Stimulated activated CD4-positive, alpha-beta T cell treated with anti-CD3 and anti-CD28 coated beads, Interleukin-1b, Interleukin-23, amount 100 ng/mL, for 1 hour (primary cell): ENCODE results near the gene ASIC4.
A peak's percentile ranks its signal among the peaks of the same experiment; 100 is the strongest.

ENCODE experiments used
- DNase-seq, 2 donors: peaks; one replicate each; pipeline ENCODE4 v3.0.0-alpha.2; 2020; ENCODE audit warnings: low read depth in 2 of 2

ASIC4 gene

GRCh38 chr2:219536425-219536824, 22.1 kb downstream of the ASIC4 start:
- DNase-seq = no peak

- no peak for DNase-seq
These were observed 22.7 kb downstream of the ASIC4 start for GRCh38 chr2:219536967-219537366.

DNA sequence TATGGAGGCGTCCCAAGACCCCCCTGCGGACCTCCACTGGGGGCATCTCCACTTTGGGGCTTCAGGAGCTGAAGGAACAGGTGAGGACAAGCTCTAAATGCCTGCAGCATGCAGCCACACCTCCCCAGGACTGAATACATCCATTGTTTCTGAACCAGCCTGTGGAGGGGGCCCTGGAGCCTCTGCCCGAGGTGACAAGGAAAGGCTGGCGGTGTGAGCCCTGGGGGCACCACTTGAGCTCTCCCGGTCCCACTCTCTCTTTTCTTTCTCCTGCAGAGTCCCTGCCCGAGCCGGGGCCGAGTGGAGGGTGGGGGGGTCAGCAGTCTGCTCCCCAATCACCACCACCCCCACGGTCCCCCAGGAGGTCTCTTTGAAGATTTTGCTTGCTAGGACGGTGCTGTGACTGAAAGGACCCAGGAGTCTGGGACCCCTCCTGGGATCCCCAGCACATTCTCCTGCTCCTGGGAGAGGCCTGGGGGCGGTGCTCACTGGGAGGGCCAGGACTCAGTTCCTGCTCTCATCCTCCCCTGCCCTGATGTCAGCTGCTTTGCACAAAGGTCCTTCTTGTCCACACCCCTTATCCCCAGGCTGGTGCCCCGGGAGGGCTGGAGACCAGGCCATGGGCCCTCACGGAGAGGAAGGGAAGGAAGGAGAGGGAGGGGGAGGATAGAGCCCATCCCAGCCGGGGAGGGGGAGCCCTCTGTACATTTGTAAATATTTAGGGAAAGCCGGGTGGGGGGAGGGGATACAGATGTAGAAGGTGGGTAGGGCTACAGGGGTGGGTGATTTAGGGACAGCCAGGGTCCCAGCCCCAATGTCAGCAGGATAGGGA, 23.6 kb downstream of the ASIC4 start:
- DNase-seq = no peak

DNA sequence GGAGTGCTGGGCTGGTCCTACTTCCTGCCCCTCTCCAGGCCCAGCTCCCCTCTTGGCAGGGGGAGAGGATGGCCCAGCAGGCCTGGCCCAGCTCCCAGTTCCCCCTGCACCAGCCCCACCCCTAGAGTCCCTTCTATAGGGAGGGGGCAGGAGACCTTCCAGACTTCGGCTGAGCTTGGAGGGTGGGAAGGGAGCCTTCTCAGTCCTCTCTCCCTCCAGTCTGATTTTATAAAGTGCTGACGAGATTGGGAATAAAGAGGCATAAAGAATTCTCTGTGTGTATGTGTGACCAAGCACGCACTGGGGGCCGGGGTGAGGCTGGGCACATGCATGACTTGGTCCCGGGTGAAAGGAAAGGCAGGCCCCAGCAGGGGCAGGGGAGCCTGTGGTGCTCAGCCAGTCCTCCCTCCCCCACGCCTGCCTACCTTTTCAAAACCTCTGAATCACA, 24.2 kb downstream of the ASIC4 start:
- no peak for DNase-seq

- no peak for DNase-seq
These were observed 24.9 kb downstream of the ASIC4 start for GRCh38 chr2:219538956-219539788.

DNA sequence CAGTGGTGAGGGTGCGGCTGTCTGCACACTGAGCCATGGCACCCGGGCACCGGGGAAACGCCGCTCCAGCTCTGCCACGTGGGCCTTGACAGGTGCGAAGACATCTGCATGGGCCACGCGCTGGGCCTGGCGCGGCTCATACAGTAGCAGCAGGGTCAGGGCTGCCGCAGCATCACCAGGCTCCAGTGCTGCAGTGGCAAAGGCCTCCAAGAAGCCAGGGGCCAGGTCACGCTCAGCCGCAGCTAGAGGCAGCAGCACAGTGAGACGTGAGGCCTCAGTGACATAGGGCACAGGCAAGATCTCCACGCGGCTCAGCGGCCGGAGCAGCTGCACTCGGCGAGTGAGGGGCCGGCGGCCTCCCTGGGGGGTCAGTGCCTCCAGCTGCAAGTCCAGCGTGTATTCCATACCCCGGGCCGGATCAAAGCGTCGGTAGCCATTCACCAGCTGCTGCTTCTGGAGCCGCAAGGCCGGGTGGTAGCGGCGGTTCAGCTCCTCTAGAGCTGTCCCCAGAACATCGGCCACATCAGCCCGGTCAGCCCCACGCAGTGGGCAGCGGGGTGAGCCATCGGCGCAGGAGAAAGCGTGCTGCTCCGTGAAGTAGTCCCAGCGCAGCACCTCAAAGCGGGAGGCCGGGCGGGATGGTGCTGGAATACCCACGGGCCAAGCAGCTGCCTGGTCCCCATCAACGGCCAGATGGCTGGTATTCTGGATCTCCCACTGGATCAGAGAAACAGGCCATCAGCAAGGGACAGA, 25.8 kb downstream of the ASIC4 start:
- no peak for DNase-seq

DNA sequence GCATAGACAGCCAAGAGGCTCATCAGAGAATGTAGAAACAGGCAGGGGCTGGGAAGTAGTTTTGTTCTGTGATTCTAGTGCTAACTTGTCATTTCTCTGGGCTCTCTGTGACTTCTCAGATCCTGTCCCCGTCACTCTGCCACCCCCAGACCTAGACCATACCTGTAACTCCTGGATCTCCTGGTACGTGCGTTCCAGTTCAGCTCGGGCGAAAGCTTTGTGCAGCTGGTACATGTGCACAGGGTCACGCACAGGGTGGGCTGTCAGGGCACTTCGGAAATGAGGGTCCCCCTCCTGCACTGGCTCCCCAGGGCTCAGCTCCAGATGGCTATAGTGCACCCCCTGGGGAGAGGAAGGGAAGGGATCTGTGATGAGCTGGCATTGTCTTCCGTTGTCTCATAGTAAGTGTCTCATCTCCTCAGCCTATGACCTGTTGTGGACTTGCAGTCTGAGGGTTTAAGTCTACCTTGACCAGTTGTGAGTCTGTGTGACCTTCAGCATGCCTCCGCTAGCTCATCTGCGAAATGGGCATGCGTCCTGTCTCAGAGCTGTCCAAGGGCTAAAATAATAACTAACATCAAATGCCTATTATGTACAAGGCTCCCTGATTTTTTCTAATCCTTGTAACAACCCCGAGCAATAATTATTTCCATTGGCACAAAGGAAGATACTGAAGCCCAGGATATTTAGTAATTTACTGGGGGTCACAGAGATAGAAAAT, 26.7 kb downstream of the ASIC4 start:
- DNase-seq = no peak

GRCh38 chr2:219541611-219542180, 27.4 kb downstream of the ASIC4 start:
- peak; percentile 64 to 71 for DNase-seq

DNA sequence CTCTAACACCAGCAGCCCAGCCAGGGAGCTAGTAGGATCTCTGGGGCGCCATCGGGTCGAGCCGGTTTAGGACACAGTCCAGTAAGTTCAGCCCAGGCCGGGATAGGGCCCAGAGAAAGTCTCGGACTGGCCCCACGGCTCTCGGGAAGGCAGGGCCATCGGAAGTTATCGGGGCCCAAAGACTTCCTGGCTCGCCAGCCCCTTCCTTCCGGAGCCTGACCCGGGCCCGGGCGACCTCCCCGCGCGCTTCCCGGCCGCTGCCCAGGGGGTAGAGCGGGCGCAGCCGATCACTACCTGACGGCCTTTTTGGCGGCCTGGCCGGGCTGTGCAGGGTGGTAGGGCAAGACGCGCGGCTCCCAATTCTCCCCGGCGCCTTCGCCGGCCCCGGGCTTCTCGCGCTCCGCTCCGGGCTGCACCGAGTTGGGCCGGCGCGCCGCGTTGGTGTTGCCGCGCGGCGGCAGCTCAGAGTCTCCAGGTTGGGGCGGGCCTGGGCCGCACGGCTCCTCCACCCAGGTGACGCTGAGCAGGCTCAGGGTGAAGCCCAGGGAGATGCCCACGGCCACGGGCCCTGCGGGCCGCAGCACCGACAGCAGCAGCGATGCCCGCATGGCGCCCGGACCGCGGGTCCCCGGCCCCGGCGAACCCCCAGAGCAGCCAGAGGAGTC, 28.8 kb downstream of the ASIC4 start:
- DNase-seq = no peak

GRCh38 chr2:219543596-219544358, 29.5 kb downstream of the ASIC4 start, which contains the start of the genes CHPF and TMEM198:
Gene CHPF (minus strand): TSS chr2:219543809. CDS start chr2:219543538, 271 bp downstream.
Gene TMEM198 (plus strand): TSS chr2:219544028. CDS start chr2:219544728, 700 bp downstream.
- peak; percentile 77 to 84 for DNase-seq

- DNase-seq = no peak
These were observed 30.3 kb downstream of the ASIC4 start for GRCh38 chr2:219544567-219544966.

DNA sequence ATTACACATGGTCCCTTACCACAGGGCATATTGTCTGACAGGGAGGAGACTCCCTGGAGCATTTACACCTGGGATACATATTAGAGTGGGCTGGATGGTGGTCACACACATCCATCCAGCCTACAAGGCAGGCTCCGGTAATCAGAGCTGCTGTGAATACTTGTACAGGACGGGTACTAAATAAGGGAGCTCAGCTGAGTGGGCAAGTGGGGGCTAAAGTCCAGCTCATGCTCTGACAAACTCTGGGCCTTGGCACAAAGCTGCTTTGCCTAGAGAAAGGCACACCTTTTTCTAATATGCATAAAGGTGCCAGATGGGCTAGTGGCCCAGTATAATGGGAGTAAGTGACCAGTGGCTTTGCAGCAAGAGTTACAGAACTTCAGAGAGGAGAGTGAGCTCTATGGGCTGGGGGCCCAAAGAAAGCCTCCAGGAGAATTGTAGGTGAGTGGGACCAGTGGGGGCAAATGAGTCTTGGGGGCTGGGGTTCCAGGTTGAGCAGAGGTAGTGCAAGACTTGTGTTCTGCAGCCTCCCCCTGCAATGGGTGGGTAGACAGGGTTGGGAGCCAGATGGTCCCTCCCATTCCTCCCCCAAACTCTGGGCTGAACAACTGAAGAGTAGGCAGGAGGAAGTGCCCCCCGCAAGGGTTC, 31.1 kb downstream of the ASIC4 start:
- no peak for DNase-seq

DNA sequence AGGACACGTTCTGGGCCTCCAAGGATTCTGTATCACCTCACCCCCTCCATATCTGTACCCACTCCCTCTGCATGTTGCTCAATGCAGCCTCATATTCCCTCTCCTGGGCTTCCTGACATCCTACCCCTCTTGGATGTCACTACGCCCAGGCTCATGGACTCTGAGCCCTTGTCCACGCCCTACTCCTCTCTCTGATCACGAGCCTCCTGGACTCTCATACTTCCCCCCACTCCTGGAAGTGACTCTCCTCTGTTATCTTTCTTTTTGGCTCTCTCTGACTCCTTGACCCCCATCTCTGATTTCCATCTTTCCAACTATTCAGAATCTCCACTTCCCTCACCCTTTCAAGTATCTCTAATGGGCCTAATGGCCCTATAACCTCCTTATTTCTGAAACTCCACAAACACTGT, 31.7 kb downstream of the ASIC4 start:
- no peak for DNase-seq

- no peak for DNase-seq
These were observed 33.3 kb downstream of the ASIC4 start for GRCh38 chr2:219547621-219548020.

DNA sequence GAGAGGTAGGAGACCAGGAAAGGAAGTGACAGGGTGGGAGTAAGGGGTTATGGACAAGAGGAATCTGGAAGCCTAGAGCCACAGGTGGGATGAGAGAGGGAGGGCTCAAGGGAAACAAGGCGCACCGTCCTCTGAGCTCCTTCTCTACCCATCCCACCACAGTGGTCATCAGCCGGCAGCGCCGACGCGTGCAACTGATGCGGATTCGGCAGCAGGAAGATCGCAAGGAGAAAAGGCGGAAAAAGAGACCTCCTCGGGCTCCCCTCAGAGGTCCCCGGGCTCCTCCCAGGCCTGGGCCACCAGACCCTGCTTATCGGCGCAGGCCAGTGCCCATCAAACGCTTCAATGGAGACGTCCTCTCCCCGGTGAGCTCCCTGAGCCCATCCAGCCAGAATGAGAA, 34.7 kb downstream of the ASIC4 start:
- no peak for DNase-seq

GRCh38 chr2:219549619-219550018, 35.3 kb downstream of the ASIC4 start:
- DNase-seq = no peak

GRCh38 chr2:219551441-219552381, 37.4 kb downstream of the ASIC4 start:
- DNase-seq = no peak
